Right lobe of liver (tissue), 4 donors: Measurements from ENCODE around the gene C12orf56.

ENCODE experiments used
- CTCF ChIP-seq, 4 donors: fragments of 200-600 bp in 3 of 4; fragments of 450-650 bp in 1 of 4; IDR thresholded peaks; one replicate each; pipeline versions ENCODE4 v1.5.1 to v1.8.0; 2016 to 2022; ENCODE audit warnings: antibody characterized with exemption in 4 of 4, mild to moderate bottlenecking in 2 of 4
- POLR2A ChIP-seq: fragments of 450-650 bp; IDR thresholded peaks from one replicate; pipeline ENCODE4 v1.6.1; 2017; ENCODE audit warnings: antibody characterized with exemption, mild to moderate bottlenecking
- donor health status: DM: no; HTN: no; CAD: no.
- donor health status: DM: no; HTN: no; CAD: no.
- donor health status: DM: no; HTN: yes; CAD: no.

GRCh38 chr12:64299628-64300027 is 90.9 kb downstream of the C12orf56 start:
- TF ChIP-seq CTCF (IDR thresholded peaks at IDR 0.05) (no peak), POLR2A (no peak)
